Measurements from ENCODE around the gene ZSWIM5. TPM values are rescaled to one million over a fixed set of nuclear protein-coding genes. Genes with fewer than 3 reads are reported as not detected.
"Not testable (repeated sequence)": the region's sequence is repeated elsewhere in the genome, so short reads cannot be mapped to it uniquely, and the experiment has no call there.

Gene ZSWIM5
- total RNA-seq, 1 experiment from 2014 or later: 2.2 TPM

DNA sequence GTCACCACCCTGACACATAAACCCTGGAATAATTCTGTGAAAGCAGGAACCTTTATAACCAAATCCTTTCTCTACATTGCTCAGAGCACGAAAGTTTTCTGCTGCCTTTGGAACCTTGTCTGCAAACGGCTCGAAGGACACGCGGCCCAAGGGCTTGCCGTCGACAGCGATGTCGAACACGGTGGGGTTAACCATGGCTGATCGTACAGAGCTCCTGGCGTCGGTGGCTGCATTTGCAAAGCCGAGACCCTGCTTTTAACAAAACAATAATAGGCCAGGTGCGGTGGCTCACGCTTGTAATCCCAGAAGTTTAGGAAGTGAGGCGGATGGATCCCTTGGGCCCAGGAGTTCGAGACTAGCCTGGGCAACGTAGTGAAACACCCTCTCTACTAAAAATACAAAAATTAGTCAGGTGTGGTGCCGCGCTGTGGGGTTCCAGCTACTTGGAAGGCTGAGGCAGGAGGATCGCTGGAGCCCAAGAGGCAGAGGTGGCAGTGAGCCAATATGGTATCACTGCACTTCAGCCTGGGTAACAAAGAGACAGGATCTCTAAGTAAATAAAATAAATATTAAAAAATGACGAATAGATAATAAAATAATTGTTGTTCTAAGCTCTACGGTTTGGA, 217.8 kb downstream of the ZSWIM5 start:
- no peak overlapping the region for H3K4me3 Mint-ChIP-seq
- H3K4me1 Mint-ChIP-seq: peaks cover 18% of the 10 kb centered on the region
- H3K27ac Mint-ChIP-seq: peak overlapping the region; percentile 50; the same call in 1 of the 2 replicates
- ATAC-seq (no peak), DNase-seq (ENCODE audit: low spot score) (no peak)
- TF ChIP-seq, protein P1, sequence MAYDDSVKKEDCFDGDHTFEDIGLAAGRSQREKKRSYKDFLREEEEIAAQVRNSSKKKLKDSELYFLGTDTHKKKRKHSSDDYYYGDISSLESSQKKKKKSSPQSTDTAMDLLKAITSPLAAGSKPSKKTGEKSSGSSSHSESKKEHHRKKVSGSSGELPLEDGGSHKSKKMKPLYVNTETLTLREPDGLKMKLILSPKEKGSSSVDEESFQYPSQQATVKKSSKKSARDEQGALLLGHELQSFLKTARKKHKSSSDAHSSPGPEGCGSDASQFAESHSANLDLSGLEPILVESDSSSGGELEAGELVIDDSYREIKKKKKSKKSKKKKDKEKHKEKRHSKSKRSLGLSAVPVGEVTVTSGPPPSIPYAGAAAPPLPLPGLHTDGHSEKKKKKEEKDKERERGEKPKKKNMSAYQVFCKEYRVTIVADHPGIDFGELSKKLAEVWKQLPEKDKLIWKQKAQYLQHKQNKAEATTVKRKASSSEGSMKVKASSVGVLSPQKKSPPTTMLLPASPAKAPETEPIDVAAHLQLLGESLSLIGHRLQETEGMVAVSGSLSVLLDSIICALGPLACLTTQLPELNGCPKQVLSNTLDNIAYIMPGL (CRISPR knock-in tag; IDR thresholded peaks at IDR 0.05): no peak
- TF ChIP-seq JUN (CRISPR knock-in tag; IDR thresholded peaks at IDR 0.05): no peak
- TF ChIP-seq, protein P2, sequence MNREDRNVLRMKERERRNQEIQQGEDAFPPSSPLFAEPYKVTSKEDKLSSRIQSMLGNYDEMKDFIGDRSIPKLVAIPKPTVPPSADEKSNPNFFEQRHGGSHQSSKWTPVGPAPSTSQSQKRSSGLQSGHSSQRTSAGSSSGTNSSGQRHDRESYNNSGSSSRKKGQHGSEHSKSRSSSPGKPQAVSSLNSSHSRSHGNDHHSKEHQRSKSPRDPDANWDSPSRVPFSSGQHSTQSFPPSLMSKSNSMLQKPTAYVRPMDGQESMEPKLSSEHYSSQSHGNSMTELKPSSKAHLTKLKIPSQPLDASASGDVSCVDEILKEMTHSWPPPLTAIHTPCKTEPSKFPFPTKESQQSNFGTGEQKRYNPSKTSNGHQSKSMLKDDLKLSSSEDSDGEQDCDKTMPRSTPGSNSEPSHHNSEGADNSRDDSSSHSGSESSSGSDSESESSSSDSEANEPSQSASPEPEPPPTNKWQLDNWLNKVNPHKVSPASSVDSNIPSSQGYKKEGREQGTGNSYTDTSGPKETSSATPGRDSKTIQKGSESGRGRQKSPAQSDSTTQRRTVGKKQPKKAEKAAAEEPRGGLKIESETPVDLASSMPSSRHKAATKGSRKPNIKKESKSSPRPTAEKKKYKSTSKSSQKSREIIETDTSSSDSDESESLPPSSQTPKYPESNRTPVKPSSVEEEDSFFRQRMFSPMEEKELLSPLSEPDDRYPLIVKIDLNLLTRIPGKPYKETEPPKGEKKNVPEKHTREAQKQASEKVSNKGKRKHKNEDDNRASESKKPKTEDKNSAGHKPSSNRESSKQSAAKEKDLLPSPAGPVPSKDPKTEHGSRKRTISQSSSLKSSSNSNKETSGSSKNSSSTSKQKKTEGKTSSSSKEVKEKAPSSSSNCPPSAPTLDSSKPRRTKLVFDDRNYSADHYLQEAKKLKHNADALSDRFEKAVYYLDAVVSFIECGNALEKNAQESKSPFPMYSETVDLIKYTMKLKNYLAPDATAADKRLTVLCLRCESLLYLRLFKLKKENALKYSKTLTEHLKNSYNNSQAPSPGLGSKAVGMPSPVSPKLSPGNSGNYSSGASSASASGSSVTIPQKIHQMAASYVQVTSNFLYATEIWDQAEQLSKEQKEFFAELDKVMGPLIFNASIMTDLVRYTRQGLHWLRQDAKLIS (CRISPR knock-in tag; IDR thresholded peaks at IDR 0.05; ENCODE audit: borderline replicate concordance): no peak
- TF ChIP-seq NFE2L1 (CRISPR knock-in tag; IDR thresholded peaks at IDR 0.05): no peak
- TF ChIP-seq, protein P3, sequence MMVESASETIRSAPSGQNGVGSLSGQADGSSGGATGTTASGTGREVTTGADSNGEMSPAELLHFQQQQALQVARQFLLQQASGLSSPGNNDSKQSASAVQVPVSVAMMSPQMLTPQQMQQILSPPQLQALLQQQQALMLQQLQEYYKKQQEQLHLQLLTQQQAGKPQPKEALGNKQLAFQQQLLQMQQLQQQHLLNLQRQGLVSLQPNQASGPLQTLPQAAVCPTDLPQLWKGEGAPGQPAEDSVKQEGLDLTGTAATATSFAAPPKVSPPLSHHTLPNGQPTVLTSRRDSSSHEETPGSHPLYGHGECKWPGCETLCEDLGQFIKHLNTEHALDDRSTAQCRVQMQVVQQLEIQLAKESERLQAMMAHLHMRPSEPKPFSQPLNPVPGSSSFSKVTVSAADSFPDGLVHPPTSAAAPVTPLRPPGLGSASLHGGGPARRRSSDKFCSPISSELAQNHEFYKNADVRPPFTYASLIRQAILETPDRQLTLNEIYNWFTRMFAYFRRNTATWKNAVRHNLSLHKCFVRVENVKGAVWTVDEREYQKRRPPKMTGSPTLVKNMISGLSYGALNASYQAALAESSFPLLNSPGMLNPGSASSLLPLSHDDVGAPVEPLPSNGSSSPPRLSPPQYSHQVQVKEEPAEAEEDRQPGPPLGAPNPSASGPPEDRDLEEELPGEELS (CRISPR knock-in tag; IDR thresholded peaks at IDR 0.05): no peak
- 0 out of 2 replicates have a peak, but pooled peaks have one; percentile 9 for TF ChIP-seq ZNF121 (CRISPR knock-in tag; IDR thresholded peaks at IDR 0.05)
- TF ChIP-seq, protein P4, sequence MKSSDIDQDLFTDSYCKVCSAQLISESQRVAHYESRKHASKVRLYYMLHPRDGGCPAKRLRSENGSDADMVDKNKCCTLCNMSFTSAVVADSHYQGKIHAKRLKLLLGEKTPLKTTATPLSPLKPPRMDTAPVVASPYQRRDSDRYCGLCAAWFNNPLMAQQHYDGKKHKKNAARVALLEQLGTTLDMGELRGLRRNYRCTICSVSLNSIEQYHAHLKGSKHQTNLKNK (CRISPR knock-in tag; IDR thresholded peaks at IDR 0.05): no peak
- CTCF ChIA-PET: interaction anchor here (0.6 to 2.1 kb wide), 3 partner anchors 26 to 450 kb away, joined by 3 to 4 read pairs (median 3); no protein-coding TSS in a partner anchor
- H3K9me3 Mint-ChIP-seq: no peaks in the 10 kb centered on the region
- POLR2A ChIA-PET: no interaction called here
- peaks cover 11% of the 10 kb centered on the region for H3K27me3 Mint-ChIP-seq (ENCODE audit: low read depth)
- H3K36me3 Mint-ChIP-seq: no peaks in the 10 kb centered on the region

DNA sequence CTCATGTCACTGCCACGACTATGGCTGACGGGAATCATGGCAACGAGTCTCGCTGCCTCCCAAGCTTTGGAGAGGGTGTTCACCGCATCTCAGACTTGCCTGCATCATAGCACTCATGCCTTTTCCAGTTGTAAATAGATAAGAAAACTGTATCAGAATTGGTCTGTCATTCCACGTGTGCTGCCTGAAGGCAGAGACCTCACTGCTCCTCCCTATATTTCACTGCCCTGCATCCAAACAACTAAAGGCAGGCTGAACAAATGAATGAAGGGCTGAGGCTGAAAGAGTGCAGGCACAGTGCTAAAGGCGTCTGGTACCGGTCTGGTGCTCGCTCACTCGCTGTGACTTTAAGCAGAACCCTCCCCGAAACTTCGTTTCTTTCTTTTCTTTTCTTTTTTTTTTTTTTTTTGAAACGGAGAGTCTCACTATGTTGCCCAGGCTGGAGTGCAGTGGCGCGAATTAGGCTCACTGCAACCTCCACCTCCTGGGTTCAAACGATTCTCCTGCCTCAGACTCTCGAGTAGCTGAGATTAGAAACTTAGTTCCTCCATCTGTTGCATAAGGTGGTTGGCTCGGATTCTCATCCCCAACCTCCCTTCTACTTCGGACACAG, 220.6 kb downstream of the ZSWIM5 start:
- POLR2A ChIA-PET: interaction anchor here (0.7 to 1.5 kb wide), 5 partner anchors 25 to 318 kb away, joined by 3 to 5 read pairs (median 3); partner anchors contain the start of genes BTBD19, HECTD3 and UROD
- TF ChIP-seq KAT7 (CRISPR knock-in tag; IDR thresholded peaks at IDR 0.05; ENCODE audit: borderline replicate concordance) (0 out of 2 replicates have a peak, but pooled peaks have one; percentile 23), ZNF121 (CRISPR knock-in tag; IDR thresholded peaks at IDR 0.05) (peak; percentile 59; the same call in 1 of the 2 replicates), GTF2I (CRISPR knock-in tag; conservative IDR thresholded peaks at IDR 0.05) (0 out of 2 replicates have a peak, but pooled peaks have one; percentile 20)
- TF ChIP-seq, protein P5, sequence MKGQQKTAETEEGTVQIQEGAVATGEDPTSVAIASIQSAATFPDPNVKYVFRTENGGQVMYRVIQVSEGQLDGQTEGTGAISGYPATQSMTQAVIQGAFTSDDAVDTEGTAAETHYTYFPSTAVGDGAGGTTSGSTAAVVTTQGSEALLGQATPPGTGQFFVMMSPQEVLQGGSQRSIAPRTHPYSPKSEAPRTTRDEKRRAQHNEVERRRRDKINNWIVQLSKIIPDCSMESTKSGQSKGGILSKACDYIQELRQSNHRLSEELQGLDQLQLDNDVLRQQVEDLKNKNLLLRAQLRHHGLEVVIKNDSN (CRISPR knock-in tag; IDR thresholded peaks at IDR 0.05): no peak
- CTCF ChIA-PET: interaction anchor here (1.0 to 2.6 kb wide), 7 partner anchors 25 to 314 kb away, joined by 3 to 18 read pairs (median 4); partner anchors contain the start of genes HECTD3, RNU5D-1 and UROD
- H3K4me3 Mint-ChIP-seq: peak overlapping the region; percentile 100
- peaks cover 2% of the 10 kb centered on the region; the same call in 1 of the 2 replicates for H3K36me3 Mint-ChIP-seq
- H3K27me3 Mint-ChIP-seq (ENCODE audit: low read depth): peaks cover 11% of the 10 kb centered on the region
- H3K27ac Mint-ChIP-seq: no peak overlapping the region
- H3K9me3 Mint-ChIP-seq: no peaks in the 10 kb centered on the region
- peaks cover 18% of the 10 kb centered on the region for H3K4me1 Mint-ChIP-seq
- ATAC-seq: no peak
- DNase-seq (ENCODE audit: low spot score): no peak

DNA sequence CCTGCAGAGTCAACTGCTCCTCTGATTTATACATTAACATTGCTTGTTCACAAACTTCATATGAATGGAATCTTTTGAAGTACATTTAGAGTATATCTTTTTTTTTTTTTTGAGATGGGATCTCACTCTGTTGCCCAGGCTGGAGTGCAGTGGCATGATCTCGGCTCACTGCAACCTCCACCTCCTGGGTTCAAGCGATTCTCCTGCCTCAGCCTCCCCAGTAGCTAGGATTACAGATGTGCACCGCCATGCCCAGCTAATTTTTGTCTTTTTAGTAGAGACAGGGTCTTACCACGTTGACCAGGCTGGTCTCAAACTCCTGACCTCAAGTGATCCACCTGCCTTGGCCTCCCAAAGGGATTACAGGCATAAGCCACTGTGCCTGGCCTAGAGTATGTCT, 229.0 kb downstream of the ZSWIM5 start:
- H3K36me3 Mint-ChIP-seq: peaks cover 42% of the 10 kb centered on the region
- CTCF ChIA-PET: not testable (repeated sequence)

More for the DNA sequence above, 229.0 kb downstream of the ZSWIM5 start:
- POLR2A ChIA-PET; H3K4me1 Mint-ChIP-seq; H3K27me3 Mint-ChIP-seq (ENCODE audit: low read depth); DNase-seq (ENCODE audit: low spot score); H3K4me3 Mint-ChIP-seq; ATAC-seq; H3K27ac Mint-ChIP-seq: not testable (repeated sequence)
- H3K9me3 Mint-ChIP-seq: peaks cover 17% of the 10 kb centered on the region

Data from WTC11 (cell line).